Osteoblast (primary cell): ENCODE data around the gene TAGLN3. TPM values are rescaled to one million over a fixed set of nuclear protein-coding genes. Genes with fewer than 3 reads are reported as not detected.

Experiments used
- DNase-seq: peaks from one replicate; pipeline ENCODE4 v3.0.0; 2011; ENCODE audit warnings: low spot score, mixed read lengths; ENCODE audit not compliant: insufficient read length; ENCODE audit errors: missing footprints
- H2AFZ ChIP-seq: 2 replicates; pipeline ENCODE4 v1.6.0; 2011; ENCODE audit warnings: mild to moderate bottlenecking, low read length
- H3K27ac ChIP-seq: 2 replicates; pipeline ENCODE4 v1.5.1; 2011; ENCODE audit warnings: mild to moderate bottlenecking, low read depth, low read length, moderate library complexity
- H3K27me3 ChIP-seq: 2 replicates; pipeline ENCODE4 v1.6.0; 2012; ENCODE audit warnings: mild to moderate bottlenecking, control low read depth, inconsistent platforms, low read length, moderate library complexity; ENCODE audit not compliant: insufficient read depth
- H3K36me3 ChIP-seq: 2 replicates; pipeline ENCODE4 v1.5.1; 2011; ENCODE audit warnings: mild to moderate bottlenecking, low read length, control low read depth, moderate library complexity; ENCODE audit not compliant: insufficient read depth
- H3K4me1 ChIP-seq: 2 replicates; pipeline ENCODE4 v1.5.1; 2011; ENCODE audit warnings: mild to moderate bottlenecking, low read length, control low read depth, moderate library complexity; ENCODE audit not compliant: insufficient read depth
- H3K4me2 ChIP-seq: 2 replicates; pipeline ENCODE4 v1.6.0; 2011; ENCODE audit warnings: mild to moderate bottlenecking, low read length; ENCODE audit not compliant: insufficient read depth
- H3K4me3 ChIP-seq: fragments of 200-600 bp; sonication (generic); 3 replicates; pipeline ENCODE4 v1.5.1; 2012; ENCODE audit warnings: mild to moderate bottlenecking, low read length, inconsistent platforms; ENCODE audit not compliant: insufficient read depth
- H3K79me2 ChIP-seq: 2 replicates; pipeline ENCODE4 v1.6.0; 2012; ENCODE audit warnings: mild to moderate bottlenecking, low read length, control low read depth, inconsistent platforms; ENCODE audit not compliant: insufficient read depth
- H3K9me3 ChIP-seq: 2 replicates; pipeline ENCODE4 v1.5.1; 2011; ENCODE audit warnings: low read depth, low read length, control low read depth
- H4K20me1 ChIP-seq: 2 replicates; pipeline ENCODE4 v1.6.0; 2012; ENCODE audit warnings: mild to moderate bottlenecking, low read length, control low read depth; ENCODE audit not compliant: insufficient read depth
- total RNA-seq: library from RNA; depleted of rRNA; stranded (reverse); fragments of >200 nt; gene quantifications from 2 replicates; pipeline ENCODE4 v1.2.3, GENCODE V29; 2012
- TF ChIP-seq, protein P1 (sequence below): IDR thresholded peaks from 2 replicates; pipeline ENCODE4 v1.5.1; 2011; ENCODE audit warnings: mild to moderate bottlenecking, low read depth, low read length, moderate library complexity; ENCODE audit errors: extremely low read depth

Gene TAGLN3
- total RNA-seq, 1 donor: not detected

DNA sequence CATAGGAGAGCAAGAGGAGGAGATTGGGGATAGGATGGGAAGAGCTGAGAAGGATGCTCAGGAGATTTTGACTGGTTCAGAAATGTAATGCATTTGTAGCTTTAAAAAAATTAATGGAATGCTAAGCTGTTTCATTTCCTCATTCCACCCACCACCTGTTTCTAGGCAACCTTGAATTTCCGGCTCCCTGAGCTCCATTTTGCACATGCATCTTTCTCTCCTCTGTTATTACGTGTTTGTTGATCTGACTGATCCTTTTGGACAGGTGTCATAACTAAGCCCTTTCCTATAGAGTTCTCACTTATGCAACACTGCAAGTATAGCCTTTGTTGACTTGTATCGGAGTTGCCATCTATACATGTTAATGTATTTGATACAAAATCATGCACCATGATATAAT lies 40.1 kb downstream of the TAGLN3 start:
- Histone ChIP-seq H3K27ac (no peak overlapping the region), H3K36me3 (no peaks in the 10 kb centered on the region), H2AFZ (no peak overlapping the region), H3K27me3 (no peaks in the 10 kb centered on the region), H3K9me3 (no peaks in the 10 kb centered on the region), H3K4me1 (peaks cover under 1% of the 10 kb centered on the region), H4K20me1 (no peaks in the 10 kb centered on the region), H3K79me2 (no peaks in the 10 kb centered on the region), H3K4me2 (no peak overlapping the region), H3K4me3 (no peak overlapping the region)
- DNase-seq: no peak
- TF ChIP-seq, protein P1, sequence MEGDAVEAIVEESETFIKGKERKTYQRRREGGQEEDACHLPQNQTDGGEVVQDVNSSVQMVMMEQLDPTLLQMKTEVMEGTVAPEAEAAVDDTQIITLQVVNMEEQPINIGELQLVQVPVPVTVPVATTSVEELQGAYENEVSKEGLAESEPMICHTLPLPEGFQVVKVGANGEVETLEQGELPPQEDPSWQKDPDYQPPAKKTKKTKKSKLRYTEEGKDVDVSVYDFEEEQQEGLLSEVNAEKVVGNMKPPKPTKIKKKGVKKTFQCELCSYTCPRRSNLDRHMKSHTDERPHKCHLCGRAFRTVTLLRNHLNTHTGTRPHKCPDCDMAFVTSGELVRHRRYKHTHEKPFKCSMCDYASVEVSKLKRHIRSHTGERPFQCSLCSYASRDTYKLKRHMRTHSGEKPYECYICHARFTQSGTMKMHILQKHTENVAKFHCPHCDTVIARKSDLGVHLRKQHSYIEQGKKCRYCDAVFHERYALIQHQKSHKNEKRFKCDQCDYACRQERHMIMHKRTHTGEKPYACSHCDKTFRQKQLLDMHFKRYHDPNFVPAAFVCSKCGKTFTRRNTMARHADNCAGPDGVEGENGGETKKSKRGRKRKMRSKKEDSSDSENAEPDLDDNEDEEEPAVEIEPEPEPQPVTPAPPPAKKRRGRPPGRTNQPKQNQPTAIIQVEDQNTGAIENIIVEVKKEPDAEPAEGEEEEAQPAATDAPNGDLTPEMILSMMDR: no peak

DNA sequence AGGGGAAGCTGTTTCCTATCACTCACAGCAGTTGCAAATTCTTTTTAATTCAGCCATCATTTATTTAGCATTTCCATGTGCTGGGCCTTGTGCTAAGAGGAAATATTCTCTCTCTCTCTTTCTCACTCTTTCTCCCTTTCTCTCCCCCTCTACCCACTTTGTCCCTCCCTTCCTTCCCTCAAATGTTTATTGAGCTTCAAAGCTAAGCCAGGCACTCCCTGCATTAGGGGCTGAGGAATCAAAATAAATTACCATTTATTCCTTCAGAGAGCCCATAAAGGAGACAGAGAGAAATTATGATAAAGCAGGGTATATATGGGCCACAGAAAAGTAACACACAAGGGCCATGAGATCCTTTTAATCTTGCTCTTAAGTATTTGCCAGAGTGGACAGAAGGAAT lies 42.6 kb downstream of the TAGLN3 start:
- H3K4me3 ChIP-seq: no peak overlapping the region
- no peaks in the 10 kb centered on the region for H3K36me3 ChIP-seq
- peaks cover 3% of the 10 kb centered on the region for H3K4me1 ChIP-seq
- TF ChIP-seq, protein P1: no peak
- H2AFZ ChIP-seq: no peak overlapping the region
- H4K20me1 ChIP-seq: no peaks in the 10 kb centered on the region
- H3K9me3 ChIP-seq: no peaks in the 10 kb centered on the region
- no peaks in the 10 kb centered on the region for H3K79me2 ChIP-seq
- no peak overlapping the region for H3K27ac ChIP-seq
- no peaks in the 10 kb centered on the region for H3K27me3 ChIP-seq
- no peak overlapping the region for H3K4me2 ChIP-seq
- DNase-seq: no peak

DNA sequence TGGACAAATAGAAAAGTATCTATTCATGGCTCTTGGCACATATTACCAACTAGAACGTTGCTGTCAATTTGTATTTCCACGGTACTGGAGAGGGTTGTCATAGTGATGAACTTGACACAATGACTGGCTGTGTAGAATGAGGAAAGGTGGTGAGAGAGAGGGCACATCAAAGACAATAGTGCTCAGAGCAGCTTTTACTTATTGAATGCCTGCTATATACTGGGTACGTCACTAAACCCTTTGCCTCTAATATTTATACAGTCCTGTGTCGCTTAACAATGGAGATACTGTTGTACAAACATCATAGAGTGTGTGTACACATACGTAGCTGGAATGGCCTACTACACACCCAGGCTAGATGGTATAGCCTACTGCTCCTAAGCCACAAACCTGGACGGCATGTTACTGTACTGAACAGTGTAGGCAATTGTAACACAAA lies 44.1 kb downstream of the TAGLN3 start:
- Histone ChIP-seq H3K36me3 (no peaks in the 10 kb centered on the region), H3K79me2 (no peaks in the 10 kb centered on the region), H3K4me3 (no peak overlapping the region), H4K20me1 (no peaks in the 10 kb centered on the region), H3K4me2 (no peak overlapping the region), H3K27me3 (no peaks in the 10 kb centered on the region), H3K4me1 (peaks cover 3% of the 10 kb centered on the region), H3K9me3 (no peaks in the 10 kb centered on the region), H3K27ac (no peak overlapping the region), H2AFZ (peak overlapping the region; percentile 88)
- TF ChIP-seq, protein P1: no peak
- no peak for DNase-seq

DNA sequence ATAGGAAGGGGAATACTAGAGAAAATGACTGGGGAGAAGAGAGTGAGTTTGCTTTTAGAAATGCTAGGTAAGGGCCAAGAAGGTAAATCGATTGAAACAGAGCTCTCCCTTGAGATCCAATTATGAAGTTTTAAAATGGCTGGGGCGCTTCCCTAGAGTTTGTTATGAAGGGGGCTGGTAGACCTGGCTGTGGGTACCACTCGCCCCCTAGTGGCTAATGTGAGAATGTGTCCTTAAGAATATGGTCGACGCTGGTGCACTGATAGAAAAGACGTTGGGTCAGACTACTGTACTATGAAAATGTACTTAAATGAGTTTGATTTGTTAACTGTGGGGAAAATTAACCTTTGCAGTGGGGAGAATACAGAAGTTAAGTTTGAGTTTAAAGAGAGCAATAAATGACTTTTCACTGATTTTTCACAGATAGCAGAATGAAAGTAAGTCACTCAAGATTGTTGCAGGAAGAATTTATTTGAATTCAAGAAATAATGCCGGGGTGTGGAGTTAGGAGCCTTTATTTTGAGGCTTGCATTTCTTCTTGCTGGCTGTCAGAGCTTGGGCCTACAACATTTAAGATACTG lies 45.0 kb downstream of the TAGLN3 start:
- Histone ChIP-seq H3K27me3 (no peaks in the 10 kb centered on the region), H2AFZ (peak overlapping the region; percentile 88), H3K4me1 (peaks cover 3% of the 10 kb centered on the region), H3K4me2 (peak overlapping the region; percentile 82), H4K20me1 (no peaks in the 10 kb centered on the region), H3K79me2 (no peaks in the 10 kb centered on the region), H3K4me3 (peak overlapping the region; percentile 61), H3K27ac (no peak overlapping the region), H3K36me3 (no peaks in the 10 kb centered on the region), H3K9me3 (no peaks in the 10 kb centered on the region)
- DNase-seq: peak; percentile 49
- TF ChIP-seq, protein P1: peak; percentile 97
